HG02938 (cell line): Measurements from ENCODE around the gene OPRM1.
"Not testable (repeated sequence)": the region's sequence is repeated elsewhere in the genome, so short reads cannot be mapped to it uniquely, and the experiment has no call there.

Experiments used
- ATAC-seq: cut with Tn5 transposase; IDR thresholded peaks from one replicate; pipeline ENCODE4 v1.9.1; 2021; ENCODE audit warnings: mild to moderate bottlenecking, moderate library complexity; ENCODE audit not compliant: unreplicated experiment

OPRM1 gene

DNA sequence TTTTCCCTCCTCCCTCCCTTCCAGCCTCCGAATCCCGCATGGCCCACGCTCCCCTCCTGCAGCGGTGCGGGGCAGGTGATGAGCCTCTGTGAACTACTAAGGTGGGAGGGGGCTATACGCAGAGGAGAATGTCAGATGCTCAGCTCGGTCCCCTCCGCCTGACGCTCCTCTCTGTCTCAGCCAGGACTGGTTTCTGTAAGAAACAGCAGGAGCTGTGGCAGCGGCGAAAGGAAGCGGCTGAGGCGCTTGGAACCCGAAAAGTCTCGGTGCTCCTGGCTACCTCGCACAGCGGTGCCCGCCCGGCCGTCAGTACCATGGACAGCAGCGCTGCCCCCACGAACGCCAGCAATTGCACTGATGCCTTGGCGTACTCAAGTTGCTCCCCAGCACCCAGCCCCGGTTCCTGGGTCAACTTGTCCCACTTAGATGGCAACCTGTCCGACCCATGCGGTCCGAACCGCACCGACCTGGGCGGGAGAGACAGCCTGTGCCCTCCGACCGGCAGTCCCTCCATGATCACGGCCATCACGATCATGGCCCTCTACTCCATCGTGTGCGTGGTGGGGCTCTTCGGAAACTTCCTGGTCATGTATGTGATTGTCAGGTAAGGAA lies at the start of gene OPRM1:
TSS of gene OPRM1 (plus strand) at position 10 of the 612 bp plus-strand sequence. CDS start at position 315, 305 bp downstream.
- peak; percentile 69 for ATAC-seq

DNA sequence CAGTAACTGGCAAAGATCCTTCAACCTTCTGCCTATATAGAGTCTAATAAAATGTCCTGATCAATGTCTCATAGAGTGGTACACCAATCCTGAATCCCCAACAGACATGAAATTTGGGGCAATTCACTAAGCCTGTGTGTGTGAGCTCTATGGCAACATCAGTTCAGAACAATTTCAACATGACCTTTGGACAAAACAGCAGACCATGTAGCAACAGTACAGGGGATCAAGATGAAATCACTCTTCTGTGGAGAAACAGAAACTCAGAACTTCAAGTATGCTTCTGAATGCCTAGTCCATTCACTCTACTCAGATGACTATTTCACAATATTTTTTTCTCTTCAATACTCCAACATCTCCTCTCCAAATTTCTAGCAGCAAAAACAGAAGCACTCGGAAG lies 49.1 kb upstream of the OPRM1 start:
- no peak for ATAC-seq

DNA sequence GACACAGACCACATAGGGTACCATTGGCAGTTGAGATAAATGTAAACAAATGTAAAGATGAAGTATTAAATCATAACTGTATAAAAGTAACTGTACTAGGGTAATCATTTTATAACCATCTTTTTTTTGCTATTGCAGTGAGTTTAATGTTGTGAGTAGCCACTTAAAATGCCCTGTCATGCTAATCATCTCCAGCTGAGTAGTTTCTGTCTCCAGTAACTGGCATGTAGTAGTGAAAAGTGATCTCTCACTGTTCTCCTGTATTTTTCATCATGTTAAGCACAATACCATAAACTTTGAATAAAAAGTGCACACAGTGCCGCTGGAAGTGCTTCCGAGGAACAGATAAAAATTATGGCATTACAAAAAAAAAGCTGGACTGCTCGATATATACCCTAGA lies 45.0 kb upstream of the OPRM1 start:
- no peak for ATAC-seq

DNA sequence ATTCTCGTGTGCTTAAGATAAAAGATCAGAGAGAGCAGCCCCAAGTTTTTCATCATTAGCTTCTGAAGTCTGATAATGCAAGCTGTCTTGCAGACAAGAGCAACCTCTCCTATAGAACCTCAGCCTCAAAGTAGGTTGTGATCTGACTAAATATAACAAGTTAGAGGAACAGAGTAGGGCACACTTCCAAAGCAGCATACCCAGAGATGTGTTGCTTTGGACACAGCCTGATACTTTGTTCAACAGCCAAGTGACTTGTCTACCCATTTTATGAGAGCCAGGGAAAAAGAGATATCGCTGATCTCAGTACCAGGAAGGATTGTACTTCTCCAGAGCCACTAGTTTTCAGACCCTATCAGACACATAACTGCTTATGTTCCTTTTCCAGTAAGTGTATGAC lies 44.2 kb upstream of the OPRM1 start:
- ATAC-seq = no peak

DNA sequence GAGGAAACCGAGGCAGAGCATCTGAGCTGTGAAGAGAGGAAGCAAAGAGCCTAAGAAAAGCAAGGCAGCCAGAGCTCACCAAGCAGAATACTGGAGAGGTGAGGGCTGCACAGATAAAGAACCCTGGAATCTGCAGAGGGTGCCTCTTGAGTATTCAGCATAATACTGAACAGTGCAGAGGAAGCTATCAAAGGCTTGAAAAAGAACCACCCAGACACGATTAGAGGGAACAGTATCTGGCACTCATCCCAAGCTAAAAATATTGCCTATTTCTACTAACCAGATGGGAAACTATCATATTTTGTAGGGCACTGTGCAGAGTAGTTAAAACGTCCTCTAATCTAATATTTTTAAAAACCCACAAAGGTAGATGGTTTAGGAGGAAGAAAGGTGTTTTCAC lies 41.8 kb upstream of the OPRM1 start:
- ATAC-seq = no peak

DNA sequence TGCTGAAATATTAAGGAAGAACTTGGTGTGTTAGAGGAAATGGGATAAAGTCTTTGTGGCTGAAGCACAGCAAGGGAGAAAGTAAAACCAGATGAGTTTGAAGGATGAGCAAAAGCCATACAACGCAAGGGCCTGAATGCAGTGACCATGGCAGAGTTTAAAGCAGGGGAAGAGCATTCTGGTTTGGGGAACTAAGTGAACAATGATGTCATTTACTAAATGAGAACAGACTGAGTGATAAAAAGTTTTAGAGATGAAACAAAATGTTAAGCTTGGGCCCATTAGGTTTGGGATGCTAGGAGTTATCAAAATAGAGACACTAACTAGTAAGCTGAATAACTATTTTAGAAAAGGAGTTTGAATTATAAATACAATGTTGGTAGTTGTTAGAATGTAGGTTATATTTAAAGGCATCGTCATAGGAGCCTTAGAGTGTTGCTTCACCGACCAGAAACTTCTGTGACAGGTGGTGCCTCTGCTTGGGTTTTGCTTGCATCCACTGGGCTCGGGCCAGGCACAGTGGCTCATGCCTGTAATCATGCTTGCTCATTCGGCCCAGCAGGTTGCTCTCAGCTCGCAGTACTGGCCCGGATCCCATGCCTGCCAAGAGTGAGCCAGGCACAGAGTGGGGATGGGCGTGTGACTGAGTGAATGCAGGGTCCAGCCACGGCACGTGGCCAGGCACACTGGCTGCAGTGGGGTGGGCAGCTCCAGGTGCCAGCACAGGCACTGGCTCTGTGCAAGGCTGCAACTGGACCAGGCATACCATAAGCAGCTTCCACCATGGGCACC lies 37.4 kb upstream of the OPRM1 start:
- no peak for ATAC-seq

DNA sequence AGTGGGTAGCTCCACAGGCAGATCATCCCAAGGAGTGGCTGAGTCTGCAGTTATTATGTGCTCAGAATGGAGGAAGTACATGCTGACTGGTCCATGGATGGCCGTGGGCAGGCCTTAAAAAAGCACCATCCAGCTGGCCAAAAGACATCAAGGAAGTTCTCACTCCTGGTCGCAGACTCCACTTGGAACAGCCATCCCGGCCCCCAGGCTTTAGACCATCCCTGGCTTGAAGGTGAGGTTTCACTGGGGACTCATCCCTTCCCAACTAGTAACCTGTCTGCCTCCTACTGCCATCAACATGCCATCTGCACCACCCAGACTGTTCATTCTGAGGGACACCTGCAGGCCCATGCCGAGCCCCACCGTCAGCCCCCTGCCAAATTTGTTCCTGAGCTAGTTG lies 36.1 kb upstream of the OPRM1 start:
- no peak for ATAC-seq

DNA sequence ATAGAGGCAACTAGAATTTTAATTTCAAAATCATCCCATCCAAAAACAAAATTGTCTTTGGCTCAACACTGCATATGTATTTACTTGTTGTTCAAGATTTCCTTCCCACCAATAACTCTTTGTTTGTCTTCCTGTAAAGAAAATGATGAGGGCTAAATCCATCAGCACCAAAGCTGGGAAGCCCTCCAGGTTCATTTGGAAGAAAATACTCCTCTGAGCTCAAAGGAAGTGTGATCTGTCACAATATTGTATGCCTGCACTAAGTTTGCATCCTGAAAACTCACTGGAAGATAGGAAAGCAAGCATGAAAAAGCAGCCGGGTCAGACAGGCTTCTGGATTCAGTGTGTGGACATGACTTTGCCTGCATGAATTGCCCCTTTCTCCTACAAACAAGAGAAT lies 28.7 kb upstream of the OPRM1 start:
- no peak for ATAC-seq

DNA sequence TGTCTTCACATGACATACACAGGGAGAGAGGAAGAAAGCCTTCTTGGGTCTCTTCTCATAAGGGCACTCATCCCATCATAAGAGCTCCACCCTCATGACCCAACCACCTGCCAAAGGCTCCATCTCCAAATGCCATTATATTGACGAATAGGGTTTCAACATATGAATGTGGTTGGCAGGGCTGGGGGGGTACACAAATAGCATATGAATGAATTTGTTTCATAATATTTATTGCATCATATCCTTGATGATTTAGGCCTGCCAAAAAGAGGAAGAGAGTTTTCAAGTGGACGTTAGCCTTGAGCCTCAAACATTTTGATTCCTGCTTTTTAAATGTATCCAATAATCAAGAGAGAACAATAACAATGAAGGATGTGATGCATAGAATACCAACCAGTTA lies 26.2 kb upstream of the OPRM1 start:
- ATAC-seq = no peak

DNA sequence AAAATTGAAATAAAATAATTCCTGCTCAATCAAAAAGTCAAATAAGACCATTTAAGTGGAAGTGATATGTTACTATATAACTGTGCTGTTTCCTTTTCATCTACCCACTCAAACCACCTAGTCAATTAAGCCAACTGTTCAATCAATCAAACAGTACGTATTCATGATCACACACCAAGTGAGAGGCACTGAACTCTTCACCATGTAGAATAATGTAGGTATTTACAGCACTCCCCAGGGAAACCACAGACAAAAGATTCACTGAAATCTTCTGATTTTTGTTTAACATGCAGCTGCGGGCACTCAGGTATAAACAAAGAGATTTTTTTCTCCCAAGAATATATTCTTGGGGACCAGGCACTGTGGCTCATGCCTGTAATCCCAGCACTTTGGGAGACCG lies 21.3 kb upstream of the OPRM1 start:
- no peak for ATAC-seq

DNA sequence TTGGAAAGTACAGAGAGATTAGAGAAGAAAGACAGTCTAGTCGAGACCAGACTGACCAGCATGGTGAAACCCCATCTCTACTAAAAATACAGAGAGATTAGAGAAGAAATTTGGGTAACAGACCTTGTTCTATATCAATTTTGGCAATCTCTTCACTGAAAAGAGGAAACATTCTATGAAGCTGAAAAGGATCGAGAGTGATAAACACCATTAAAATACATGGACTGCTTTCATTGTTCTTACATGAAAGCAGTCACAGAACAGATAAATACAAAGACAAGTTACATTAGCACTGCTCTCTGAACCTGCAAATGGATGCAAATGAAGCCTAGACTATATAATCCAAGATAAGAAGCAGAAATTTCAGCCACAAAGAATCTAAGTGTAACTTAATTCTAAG lies 8.4 kb upstream of the OPRM1 start:
- no peak for ATAC-seq

DNA sequence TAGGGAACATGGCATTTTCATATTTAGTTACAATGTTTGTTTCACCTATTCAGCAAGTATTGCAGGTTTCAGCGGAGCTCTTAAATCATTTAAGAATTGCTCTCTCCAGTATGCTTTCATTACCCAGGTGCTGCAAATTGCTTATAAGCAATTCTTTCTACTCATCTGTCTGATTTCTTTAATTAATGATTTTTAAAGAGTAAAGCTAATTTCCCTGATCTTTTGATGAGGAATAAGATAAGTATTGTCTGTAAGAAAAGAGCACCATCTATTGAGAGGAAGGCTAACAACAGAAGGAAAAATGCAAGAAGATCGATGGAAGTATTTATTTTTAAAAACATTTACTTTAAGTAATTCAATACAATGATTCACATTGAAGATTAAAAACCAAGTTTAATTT lies 2.0 kb downstream of the OPRM1 start:
- ATAC-seq = no peak

DNA sequence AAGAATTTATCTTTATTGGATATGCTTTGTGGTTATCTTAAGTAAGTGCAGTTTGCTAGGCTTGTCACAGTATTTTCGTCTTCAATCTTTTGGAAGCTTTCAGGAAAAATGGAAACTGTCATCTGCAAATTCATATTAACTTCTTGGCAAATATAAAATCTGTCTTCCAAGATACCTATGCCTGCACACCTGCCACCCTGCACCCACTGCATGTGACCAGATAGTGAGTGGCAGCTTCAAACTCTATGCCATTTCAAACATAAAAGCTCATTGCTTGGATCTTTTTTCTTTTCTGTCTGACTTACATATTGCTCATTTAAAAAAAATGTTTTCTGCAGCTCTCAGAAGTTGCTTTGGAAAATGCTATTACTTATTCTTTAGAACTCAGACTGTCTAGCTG lies 14.1 kb downstream of the OPRM1 start:
- ATAC-seq = no peak

DNA sequence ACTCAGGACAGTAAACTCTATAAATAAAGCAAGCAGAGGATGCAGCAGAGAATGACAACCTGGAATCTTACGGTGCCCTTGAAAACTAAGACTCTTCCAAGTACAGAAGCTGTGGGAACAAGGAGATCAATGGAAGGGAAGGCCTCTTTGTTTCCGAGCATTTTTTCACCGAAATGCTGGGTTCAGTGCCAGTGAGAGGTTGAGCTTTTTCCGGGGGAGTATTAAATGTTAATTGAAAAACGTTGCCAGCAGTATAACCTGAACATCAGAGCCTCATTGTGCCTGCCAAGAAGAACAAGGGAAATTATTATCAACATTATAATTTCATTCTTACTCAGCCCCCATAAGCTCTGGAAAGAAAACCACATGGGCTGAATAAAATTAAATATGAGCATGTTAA lies 17.5 kb downstream of the OPRM1 start:
- no peak for ATAC-seq

DNA sequence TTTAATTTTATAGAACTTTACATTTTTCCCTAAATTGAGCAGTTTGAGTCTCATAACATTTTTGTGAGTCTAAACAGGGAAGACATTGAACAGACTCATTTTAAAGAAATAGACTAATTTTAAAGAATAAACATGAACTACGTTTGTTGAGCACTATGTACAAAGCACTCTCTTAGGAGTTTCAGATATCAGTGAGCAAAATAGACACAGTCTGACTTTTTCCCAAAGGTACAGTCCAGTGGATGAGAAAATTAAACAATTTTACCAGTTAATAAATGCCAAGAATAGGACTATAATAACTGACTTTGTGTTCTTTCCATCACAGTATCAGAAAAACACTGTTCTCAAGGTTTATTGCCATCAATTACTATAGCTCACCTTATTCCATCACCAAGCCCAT lies 18.1 kb downstream of the OPRM1 start:
- ATAC-seq = no peak

DNA sequence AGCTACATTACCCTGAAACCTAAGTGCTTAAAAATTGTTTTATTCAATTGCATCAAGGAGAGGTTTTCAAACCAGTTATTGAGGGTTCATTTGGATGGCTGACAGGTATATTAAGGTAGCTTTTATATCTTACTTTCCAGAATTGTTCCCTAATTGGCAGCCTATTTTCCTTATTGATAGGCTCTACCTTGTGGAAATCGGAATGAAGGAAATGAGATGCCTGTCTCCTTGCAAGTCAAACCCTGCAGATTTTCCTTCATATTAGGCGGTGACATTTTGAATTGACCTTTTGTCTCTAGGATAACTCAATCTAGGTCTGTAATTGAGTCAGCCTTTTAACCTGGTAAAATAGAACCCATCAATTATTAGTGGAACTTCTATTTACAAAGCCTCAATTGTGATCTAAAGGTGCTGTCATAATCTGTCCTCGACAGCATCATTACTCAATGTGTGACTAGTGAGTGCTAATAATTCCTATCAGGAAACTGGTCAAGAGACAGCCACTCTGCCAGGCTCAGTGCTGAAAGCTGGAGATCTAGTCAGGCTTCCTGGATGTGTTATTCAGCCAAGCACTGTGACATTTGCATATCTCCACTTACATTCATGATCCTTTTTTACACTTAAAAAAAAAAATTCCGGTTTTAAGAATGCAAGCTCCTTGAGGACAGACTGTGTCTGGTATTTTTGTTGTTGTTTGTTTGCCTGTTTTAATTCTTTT lies 20.1 kb downstream of the OPRM1 start:
- no peak for ATAC-seq

DNA sequence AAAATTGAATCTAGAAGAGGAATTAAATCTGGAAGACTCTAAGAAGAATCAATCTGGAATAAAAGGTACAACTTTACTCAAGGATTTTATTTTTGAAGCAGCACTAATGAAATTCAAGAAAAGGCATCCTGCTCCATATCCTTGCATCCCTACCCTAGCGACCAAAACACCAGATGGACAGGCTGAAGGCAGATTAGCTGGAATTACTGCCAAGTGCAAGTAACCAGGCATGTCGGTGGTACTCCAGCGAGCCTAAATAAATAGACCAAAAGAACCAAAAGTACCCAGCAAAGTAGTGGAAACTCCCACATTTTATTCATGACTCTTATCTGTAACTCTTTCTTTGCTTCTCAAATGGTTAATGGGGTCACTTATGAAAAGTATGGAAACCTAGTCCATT lies 21.0 kb downstream of the OPRM1 start:
- ATAC-seq = no peak

DNA sequence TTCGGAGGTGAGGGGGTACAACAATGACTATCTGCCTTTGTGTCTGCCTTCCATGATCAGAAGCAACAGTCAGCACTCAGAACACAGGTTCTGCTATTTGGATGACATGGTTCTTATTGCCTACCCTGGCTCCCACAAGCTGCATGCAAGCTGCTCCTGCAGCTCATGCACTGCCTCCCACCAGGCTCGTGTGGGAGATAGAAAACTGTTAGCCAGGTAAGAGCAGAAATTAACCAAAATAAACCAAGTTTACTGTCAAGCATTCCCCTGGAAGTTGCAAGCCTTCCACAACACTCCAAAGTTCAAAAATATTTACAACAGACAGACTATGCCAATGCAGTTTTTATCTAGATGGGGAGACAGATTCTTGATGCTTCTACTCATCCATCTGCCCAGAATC lies 31.0 kb downstream of the OPRM1 start:
- no peak for ATAC-seq

DNA sequence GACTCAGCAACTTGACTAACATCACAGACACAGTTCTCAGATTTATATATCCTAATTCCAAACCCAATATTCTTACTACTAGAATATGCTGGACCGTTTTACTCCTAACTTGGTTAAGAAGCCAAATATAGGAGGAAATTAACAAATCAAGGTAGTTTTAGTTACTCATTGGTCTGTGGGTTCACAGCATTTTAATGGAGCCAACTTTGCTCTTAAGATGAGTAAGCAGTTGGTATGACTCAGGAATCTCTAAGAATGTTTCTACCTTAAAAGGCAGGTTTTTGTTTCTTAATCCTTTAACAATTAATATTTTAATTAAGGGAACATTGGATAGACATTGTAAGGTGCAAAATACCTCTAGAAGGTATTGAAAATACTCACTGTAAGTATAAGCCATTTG lies 31.6 kb downstream of the OPRM1 start:
- ATAC-seq = no peak

DNA sequence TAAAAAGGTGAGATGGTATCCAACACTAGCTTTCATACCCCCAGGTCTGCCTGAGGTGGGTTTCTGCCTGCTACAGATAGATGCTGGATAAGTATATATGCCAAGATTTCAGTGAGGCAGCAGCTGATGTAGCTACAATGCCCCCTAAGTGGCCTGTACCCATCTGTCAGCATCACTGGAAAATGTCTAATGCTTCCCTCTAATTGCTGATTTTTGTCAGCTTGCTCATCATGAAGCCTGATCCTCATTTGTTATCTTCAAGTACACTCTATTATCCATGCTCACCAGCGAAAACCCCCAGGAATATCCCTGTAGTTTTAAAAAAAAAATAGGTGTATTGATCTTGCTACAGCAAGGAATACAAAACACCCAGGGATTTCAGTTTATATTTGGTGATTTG lies 32.2 kb downstream of the OPRM1 start:
- no peak for ATAC-seq

DNA sequence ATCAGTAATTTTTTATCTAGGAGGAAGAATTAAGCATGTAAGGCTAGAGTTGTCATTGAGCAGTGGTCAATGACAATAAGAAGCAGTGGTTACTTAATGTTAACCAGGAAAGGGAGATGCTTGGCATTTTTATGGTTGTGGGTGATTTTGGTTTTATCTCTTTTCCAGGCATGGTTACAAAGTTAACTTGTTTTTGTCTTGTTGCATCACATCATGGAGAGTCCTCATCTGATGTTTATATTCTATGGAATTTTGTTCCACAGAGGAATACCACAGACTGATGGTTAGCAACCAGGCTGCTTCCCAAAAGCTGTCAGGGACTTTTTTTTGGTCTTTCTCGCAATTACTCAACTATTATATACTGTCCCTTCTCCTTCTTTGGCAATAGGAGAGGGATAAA lies 32.7 kb downstream of the OPRM1 start:
- no peak for ATAC-seq

DNA sequence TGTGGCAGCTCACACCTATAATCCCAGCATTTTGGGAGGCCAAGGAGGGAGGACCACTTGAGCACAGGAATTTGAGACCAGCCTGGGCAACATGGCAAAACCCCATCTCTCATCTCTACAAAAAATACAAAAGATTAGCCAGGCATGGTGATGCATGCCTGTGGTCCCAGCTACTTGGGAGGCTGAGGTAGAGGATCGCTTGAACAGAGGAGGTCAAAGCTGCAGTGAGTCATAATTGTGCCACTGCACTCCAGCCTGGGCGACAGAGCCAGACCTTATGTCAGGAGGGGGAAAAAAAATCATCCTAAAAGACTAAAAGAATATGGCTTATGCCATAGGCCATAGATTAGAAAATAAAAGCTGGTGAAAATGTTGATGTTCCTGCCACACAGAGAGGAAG lies 39.6 kb downstream of the OPRM1 start:
- not testable (repeated sequence) for ATAC-seq
